K562 (cell line): ENCODE results near the gene GINS1. TPM values are rescaled to one million over a fixed set of nuclear protein-coding genes. Genes with fewer than 3 reads are reported as not detected.

Source experiments
- ATF3 ChIP-seq, 2 experiments: fragments of 450-650 bp in 1 of 2; sonication (generic) in 1 of 2; formaldehyde crosslinking in 1 of 2; IDR thresholded peaks in 1 of 2; conservative IDR thresholded peaks in 1 of 2; 2 replicates each; pipeline versions ENCODE4 v1.6.1 to v1.8.1; 2016 to 2023; ENCODE audit warnings: mild to moderate bottlenecking in 2 of 2, moderate library complexity in 2 of 2, inconsistent platforms in 1 of 2, missing genetic modification reagents in 1 of 2
- MAFG ChIP-seq: fragments of 450-650 bp; conservative IDR thresholded peaks from 2 replicates; pipeline ENCODE4 v1.6.1; 2016; ENCODE audit warnings: missing genetic modification characterization, missing compliant biosample characterization
- MAX ChIP-seq: sonication (generic); formaldehyde crosslinking; IDR thresholded peaks from 2 replicates; pipeline ENCODE4 v1.9.0; 2022; ENCODE audit warnings: mild to moderate bottlenecking, missing genetic modification reagents
- OTX1 ChIP-seq: fragments of 450-650 bp; formaldehyde crosslinking; IDR thresholded peaks from 2 replicates; pipeline ENCODE4 v1.4.0; 2022; ENCODE audit warnings: mild to moderate bottlenecking
- SIN3B ChIP-seq: fragments of 450-650 bp; IDR thresholded peaks from 2 replicates; pipeline ENCODE4 v1.6.1; 2017; ENCODE audit warnings: low read depth, mild to moderate bottlenecking, moderate library complexity
- ZBTB40 ChIP-seq, 2 experiments: fragments of 450-650 bp in 1 of 2; sonication (generic) in 1 of 2; formaldehyde crosslinking in 1 of 2; IDR thresholded peaks; 2 replicates each; pipeline versions ENCODE4 v1.7.1 to v1.9.0; 2016 to 2022; ENCODE audit warnings: inconsistent platforms in 1 of 2, mild to moderate bottlenecking in 1 of 2, missing genetic modification reagents in 1 of 2
- polyA plus RNA-seq, 8 experiments: library from polyadenylated mRNA; depleted of rRNA in 4 of 8; stranded (reverse) in 5 of 8; unstranded in 3 of 8; fragments of >200 nt; fragmentation: Nextera tagmentation in 2 of 8; fragmentation: Illumina TruSeq in 1 of 8; extraction: Ambion mirVana in 2 of 8; extraction: Trizol in 1 of 8; gene quantifications; 2 replicates each; pipeline versions ENCODE4 v1.2.1 to v1.2.3, GENCODE V29; 2011 to 2014; ENCODE audit warnings: inconsistent platforms in 1 of 8, missing spikeins in 1 of 8
- total RNA-seq, 7 experiments: library from RNA; depleted of rRNA in 6 of 7; stranded (reverse); fragments of >200 nt in 6 of 7; fragmentation: Illumina TruSeq in 2 of 7; extraction: Trizol in 2 of 7; gene quantifications; 2 replicates each; pipeline versions ENCODE4 v1.2.1 to v1.2.3, GENCODE V29; 2011 to 2021; ENCODE audit warnings: low replicate concordance in 1 of 7

GINS1 gene
- total and polyA plus RNA-seq, 9 of the 15 experiments (the other 6 are each of a cell fraction or from before 2014, with no cell fraction given): 13.1 to 31.8 (median 24.1) TPM

- TF ChIP-seq ATF3 (IDR thresholded peaks at IDR 0.05): no peak
- TF ChIP-seq ATF3 (CRISPR knock-in tag; conservative IDR thresholded peaks at IDR 0.05): no peak
- peak; percentile 47; the same call in 1 of the 2 replicates for TF ChIP-seq ZBTB40 (IDR thresholded peaks at IDR 0.05)
- no peak for TF ChIP-seq ZBTB40 (CRISPR knock-in tag; IDR thresholded peaks at IDR 0.05)
- TF ChIP-seq MAFG (tag): no peak
- TF ChIP-seq SIN3B: peak; percentile 27; the same call in 1 of the 2 replicates
- TF ChIP-seq MAX (CRISPR knock-in tag): no peak
- no peak for TF ChIP-seq OTX1
These were observed 16.6 kb upstream of the GINS1 start, which contains the start of gene ABHD12 (continued) for GRCh38 chr20:25390538-25391528.
